ENCODE data around the gene ITGB5.

ITGB5 gene

GRCh38 chr3:124903896-124904834, 17.0 kb upstream of the ITGB5 start:
- no peaks in the 10 kb centered on the region for H3K36me3 ChIP-seq (ENCODE audit: control insufficient read depth, insufficient read depth, low read length)
- no peak for DNase-seq
- no peak overlapping the region for H3K18ac ChIP-seq (ENCODE audit: low read length)
- no peak overlapping the region for H3K9ac ChIP-seq (ENCODE audit: low read length)
- no peak overlapping the region for H4K5ac ChIP-seq (ENCODE audit: low read length)
- H3K27me3 ChIP-seq (ENCODE audit: insufficient read depth, low read length, poor library complexity): no peaks in the 10 kb centered on the region
- no peak overlapping the region for H3K23ac ChIP-seq (ENCODE audit: low read length)
- WGBS (ENCODE audit: extremely low coverage, insufficient coverage, low lambda C conversion rate): no CpG with 5 or more reads among the region's 1 CpG
- no peak overlapping the region for H3K4ac ChIP-seq (ENCODE audit: low read depth, low read length)
- no peak overlapping the region for H2BK120ac ChIP-seq (ENCODE audit: low read depth, low read length)
- no peaks in the 10 kb centered on the region for H3K79me2 ChIP-seq (ENCODE audit: control insufficient read depth, insufficient read depth, low read length)
- H3K27ac ChIP-seq (ENCODE audit: low read depth, low read length): no peak overlapping the region
- no peak overlapping the region for H3K56ac ChIP-seq (ENCODE audit: low read length)
- H2AK5ac ChIP-seq (ENCODE audit: low read length): no peak overlapping the region
- no peak overlapping the region for H3K4me2 ChIP-seq (ENCODE audit: low read length)
- H2BK5ac ChIP-seq (ENCODE audit: low read length): no peak overlapping the region
- H2BK15ac ChIP-seq (replicated peaks; ENCODE audit: low read depth): no peak overlapping the region
- H3K4me3 ChIP-seq (ENCODE audit: low read length): no peak overlapping the region
- H3K4me1 ChIP-seq (ENCODE audit: control insufficient read depth, low read depth, low read length): no peaks in the 10 kb centered on the region
- no peaks in the 10 kb centered on the region for H3K79me1 ChIP-seq (ENCODE audit: low read length)
- no peak overlapping the region for H4K8ac ChIP-seq (ENCODE audit: low read depth, low read length)

GRCh38 chr3:124896824-124897526, 9.8 kb upstream of the ITGB5 start:
- no peak overlapping the region for H2BK15ac ChIP-seq (replicated peaks; ENCODE audit: low read depth)
- H2AK5ac ChIP-seq (ENCODE audit: low read length): no peak overlapping the region
- no peak overlapping the region for H3K4me3 ChIP-seq (ENCODE audit: low read length)
- H3K4me2 ChIP-seq (ENCODE audit: low read length): no peak overlapping the region
- DNase-seq: no peak
- no peaks in the 10 kb centered on the region for H3K79me2 ChIP-seq (ENCODE audit: control insufficient read depth, insufficient read depth, low read length)
- H3K9ac ChIP-seq (ENCODE audit: low read length): no peak overlapping the region
- no peak overlapping the region for H2BK5ac ChIP-seq (ENCODE audit: low read length)
- H3K36me3 ChIP-seq (ENCODE audit: control insufficient read depth, insufficient read depth, low read length): no peaks in the 10 kb centered on the region
- H3K79me1 ChIP-seq (ENCODE audit: low read length): peaks cover 2% of the 10 kb centered on the region
- no peak overlapping the region for H3K56ac ChIP-seq (ENCODE audit: low read length)
- no peak overlapping the region for H3K18ac ChIP-seq (ENCODE audit: low read length)
- H3K27ac ChIP-seq (ENCODE audit: low read depth, low read length): no peak overlapping the region
- H3K4ac ChIP-seq (ENCODE audit: low read depth, low read length): no peak overlapping the region
- no peak overlapping the region for H2BK120ac ChIP-seq (ENCODE audit: low read depth, low read length)
- no peak overlapping the region for H3K23ac ChIP-seq (ENCODE audit: low read length)
- H3K27me3 ChIP-seq (ENCODE audit: insufficient read depth, low read length, poor library complexity): no peaks in the 10 kb centered on the region
- WGBS (ENCODE audit: extremely low coverage, insufficient coverage, low lambda C conversion rate): no CpG with 5 or more reads among the region's 1 CpG
- H4K5ac ChIP-seq (ENCODE audit: low read length): no peak overlapping the region
- no peak overlapping the region for H4K8ac ChIP-seq (ENCODE audit: low read depth, low read length)
- no peaks in the 10 kb centered on the region for H3K4me1 ChIP-seq (ENCODE audit: control insufficient read depth, low read depth, low read length)

GRCh38 chr3:124895756-124896155, 8.6 kb upstream of the ITGB5 start:
- Histone ChIP-seq H3K9ac (ENCODE audit: low read length) (no peak overlapping the region), H3K4me3 (ENCODE audit: low read length) (no peak overlapping the region), H3K4ac (ENCODE audit: low read depth, low read length) (peak overlapping the region; percentile 38), H3K4me1 (ENCODE audit: control insufficient read depth, low read depth, low read length) (no peaks in the 10 kb centered on the region), H2AK5ac (ENCODE audit: low read length) (no peak overlapping the region), H3K4me2 (ENCODE audit: low read length) (no peak overlapping the region), H3K18ac (ENCODE audit: low read length) (no peak overlapping the region), H3K27ac (ENCODE audit: low read depth, low read length) (no peak overlapping the region), H2BK5ac (ENCODE audit: low read length) (no peak overlapping the region), H2BK15ac (replicated peaks; ENCODE audit: low read depth) (no peak overlapping the region), H3K79me1 (ENCODE audit: low read length) (peaks cover 2% of the 10 kb centered on the region), H3K27me3 (ENCODE audit: insufficient read depth, low read length, poor library complexity) (no peaks in the 10 kb centered on the region), H4K5ac (ENCODE audit: low read length) (no peak overlapping the region), H3K36me3 (ENCODE audit: control insufficient read depth, insufficient read depth, low read length) (no peaks in the 10 kb centered on the region), H3K23ac (ENCODE audit: low read length) (no peak overlapping the region), H3K56ac (ENCODE audit: low read length) (no peak overlapping the region), H4K8ac (ENCODE audit: low read depth, low read length) (no peak overlapping the region), H3K79me2 (ENCODE audit: control insufficient read depth, insufficient read depth, low read length) (no peaks in the 10 kb centered on the region), H2BK120ac (ENCODE audit: low read depth, low read length) (no peak overlapping the region)
- no peak for DNase-seq
- no CpG with 5 or more reads among the region's 7 CpGs for WGBS (ENCODE audit: extremely low coverage, insufficient coverage, low lambda C conversion rate)

GRCh38 chr3:124893526-124893925, 6.4 kb upstream of the ITGB5 start:
- Histone ChIP-seq H3K27ac (ENCODE audit: low read depth, low read length) (no peak overlapping the region), H4K8ac (ENCODE audit: low read depth, low read length) (no peak overlapping the region), H2BK120ac (ENCODE audit: low read depth, low read length) (no peak overlapping the region), H3K4me2 (ENCODE audit: low read length) (no peak overlapping the region), H3K27me3 (ENCODE audit: insufficient read depth, low read length, poor library complexity) (no peaks in the 10 kb centered on the region), H3K23ac (ENCODE audit: low read length) (no peak overlapping the region), H3K79me2 (ENCODE audit: control insufficient read depth, insufficient read depth, low read length) (no peaks in the 10 kb centered on the region), H2AK5ac (ENCODE audit: low read length) (peak overlapping the region; percentile 88), H3K4me3 (ENCODE audit: low read length) (no peak overlapping the region), H3K56ac (ENCODE audit: low read length) (peak overlapping the region; percentile 49), H4K5ac (ENCODE audit: low read length) (no peak overlapping the region), H3K18ac (ENCODE audit: low read length) (no peak overlapping the region), H2BK15ac (replicated peaks; ENCODE audit: low read depth) (peak overlapping the region; percentile 66), H3K4ac (ENCODE audit: low read depth, low read length) (no peak overlapping the region), H3K79me1 (ENCODE audit: low read length) (peaks cover 2% of the 10 kb centered on the region), H3K36me3 (ENCODE audit: control insufficient read depth, insufficient read depth, low read length) (no peaks in the 10 kb centered on the region), H3K4me1 (ENCODE audit: control insufficient read depth, low read depth, low read length) (peaks cover 9% of the 10 kb centered on the region), H2BK5ac (ENCODE audit: low read length) (no peak overlapping the region), H3K9ac (ENCODE audit: low read length) (no peak overlapping the region)
- whole genome bisulfite sequencing (ENCODE audit: extremely low coverage, insufficient coverage, low lambda C conversion rate): no CpG with 5 or more reads among the region's 2 CpGs
- no peak for DNase-seq

- Histone ChIP-seq H4K5ac (ENCODE audit: low read length) (peak overlapping the region; percentile 95), H3K4me1 (ENCODE audit: control insufficient read depth, low read depth, low read length) (peaks cover 15% of the 10 kb centered on the region), H3K56ac (ENCODE audit: low read length) (peak overlapping the region; percentile 77), H2BK5ac (ENCODE audit: low read length) (peak overlapping the region; percentile 98), H2BK15ac (replicated peaks; ENCODE audit: low read depth) (no peak overlapping the region), H4K8ac (ENCODE audit: low read depth, low read length) (no peak overlapping the region), H3K36me3 (ENCODE audit: control insufficient read depth, insufficient read depth, low read length) (no peaks in the 10 kb centered on the region), H3K23ac (ENCODE audit: low read length) (peak overlapping the region; percentile 66), H3K4me2 (ENCODE audit: low read length) (no peak overlapping the region), H3K9ac (ENCODE audit: low read length) (peak overlapping the region; percentile 40), H2AK5ac (ENCODE audit: low read length) (peak overlapping the region; percentile 100), H3K4ac (ENCODE audit: low read depth, low read length) (peak overlapping the region; percentile 89), H3K27ac (ENCODE audit: low read depth, low read length) (peak overlapping the region; percentile 71), H3K79me2 (ENCODE audit: control insufficient read depth, insufficient read depth, low read length) (peaks cover 7% of the 10 kb centered on the region), H3K18ac (ENCODE audit: low read length) (peak overlapping the region; percentile 65), H3K27me3 (ENCODE audit: insufficient read depth, low read length, poor library complexity) (no peaks in the 10 kb centered on the region), H3K4me3 (ENCODE audit: low read length) (no peak overlapping the region), H3K79me1 (ENCODE audit: low read length) (peaks cover 2% of the 10 kb centered on the region), H2BK120ac (ENCODE audit: low read depth, low read length) (peak overlapping the region; percentile 75)
- DNase-seq: no peak
- no CpG with 5 or more reads among the region's 5 CpGs for WGBS (ENCODE audit: extremely low coverage, insufficient coverage, low lambda C conversion rate)
These were observed 3.5 kb upstream of the ITGB5 start for GRCh38 chr3:124890573-124891190.

Data from mesendoderm (in vitro differentiated cells).